ENCODE results near the gene ZKSCAN1.
"Not testable (repeated sequence)": the region's sequence is repeated elsewhere in the genome, so short reads cannot be mapped to it uniquely, and the experiment has no call there.

The ZKSCAN1 gene

GRCh38 chr7:100003711-100004661 is 11.4 kb upstream of the ZKSCAN1 start:
- DNase-seq: no peak

GRCh38 chr7:100007887-100008286 is 7.5 kb upstream of the ZKSCAN1 start:
- no peak for DNase-seq

- no peak for DNase-seq
These were observed 6.9 kb upstream of the ZKSCAN1 start for GRCh38 chr7:100008525-100008924.

GRCh38 chr7:100009952-100010351 is 5.4 kb upstream of the ZKSCAN1 start:
- not testable (repeated sequence) for DNase-seq

- DNase-seq: no peak
These were observed 4.5 kb upstream of the ZKSCAN1 start for GRCh38 chr7:100010901-100011300.

- DNase-seq: no peak
These were observed 3.9 kb upstream of the ZKSCAN1 start for GRCh38 chr7:100011516-100011915.

- peak; percentile 13 for DNase-seq
These were observed 2.7 kb upstream of the ZKSCAN1 start for GRCh38 chr7:100012385-100013327.

GRCh38 chr7:100013328-100013676 is 2.1 kb upstream of the ZKSCAN1 start:
- no peak for DNase-seq

- no peak for DNase-seq
These were observed 962 bp downstream of the ZKSCAN1 start for GRCh38 chr7:100016215-100016901.

GRCh38 chr7:100017300-100017699 is 1.9 kb downstream of the ZKSCAN1 start:
- no peak for DNase-seq

- no peak for DNase-seq
These were observed 2.5 kb downstream of the ZKSCAN1 start for GRCh38 chr7:100017875-100018274.

GRCh38 chr7:100019908-100020307 is 4.5 kb downstream of the ZKSCAN1 start:
- peak; percentile 89 for DNase-seq

GRCh38 chr7:100021297-100021696 is 5.9 kb downstream of the ZKSCAN1 start:
- no peak for DNase-seq

- DNase-seq: no peak
These were observed 7.2 kb downstream of the ZKSCAN1 start for GRCh38 chr7:100022621-100023020.

- no peak for DNase-seq
These were observed 8.1 kb downstream of the ZKSCAN1 start for GRCh38 chr7:100023526-100023925.

- DNase-seq: no peak
These were observed 8.7 kb downstream of the ZKSCAN1 start for GRCh38 chr7:100024020-100024619.

- DNase-seq: no peak
These were observed 11.8 kb downstream of the ZKSCAN1 start for GRCh38 chr7:100027197-100027596.

- DNase-seq: no peak
These were observed 14.2 kb downstream of the ZKSCAN1 start for GRCh38 chr7:100029596-100029995.

- no peak for DNase-seq
These were observed 18.1 kb downstream of the ZKSCAN1 start for GRCh38 chr7:100033526-100033925.

- no peak for DNase-seq
These were observed 19.6 kb downstream of the ZKSCAN1 start for GRCh38 chr7:100034871-100035510.

GRCh38 chr7:100035876-100036275 is 20.5 kb downstream of the ZKSCAN1 start:
- DNase-seq: no peak

GRCh38 chr7:100038326-100038725 is 22.9 kb downstream of the ZKSCAN1 start:
- no peak for DNase-seq
